ENCODE results near the gene NCF1. TPM values are rescaled to one million over a fixed set of nuclear protein-coding genes. Genes with fewer than 3 reads are reported as not detected.
"Not testable (repeated sequence)": the region's sequence is repeated elsewhere in the genome, so short reads cannot be mapped to it uniquely, and the experiment has no call there.

NCF1 gene
- total RNA-seq, 1 donor from 2014 or later = not detected

DNA sequence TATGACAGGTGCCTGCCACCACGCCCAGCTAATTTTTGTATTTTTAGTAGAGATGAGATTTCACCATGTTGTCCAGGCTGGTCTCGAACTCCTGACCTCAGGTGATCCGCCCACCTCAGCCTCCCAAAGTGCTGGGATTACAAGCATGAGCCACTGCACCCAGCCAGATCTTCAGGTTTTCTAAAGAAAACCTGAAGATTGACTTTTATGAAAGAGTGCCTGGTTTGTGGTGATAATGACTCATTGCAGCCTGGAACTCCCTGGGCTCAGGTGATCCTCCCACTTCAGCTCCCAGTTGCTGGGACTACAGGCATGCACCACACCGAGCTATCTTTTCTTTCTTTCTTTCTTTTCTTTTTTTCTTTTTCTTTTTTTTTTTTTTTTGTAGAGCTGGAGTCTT is 24.8 kb downstream of the NCF1 start:
- H3K27me3 Mint-ChIP-seq (ENCODE audit: low read depth); H3K9me3 Mint-ChIP-seq; H3K4me3 Mint-ChIP-seq; H3K36me3 Mint-ChIP-seq (ENCODE audit: low read depth); DNase-seq (ENCODE audit: low read depth, low spot score); H3K27ac Mint-ChIP-seq (ENCODE audit: unreplicated experiment); H3K4me1 Mint-ChIP-seq: not testable (repeated sequence)

DNA sequence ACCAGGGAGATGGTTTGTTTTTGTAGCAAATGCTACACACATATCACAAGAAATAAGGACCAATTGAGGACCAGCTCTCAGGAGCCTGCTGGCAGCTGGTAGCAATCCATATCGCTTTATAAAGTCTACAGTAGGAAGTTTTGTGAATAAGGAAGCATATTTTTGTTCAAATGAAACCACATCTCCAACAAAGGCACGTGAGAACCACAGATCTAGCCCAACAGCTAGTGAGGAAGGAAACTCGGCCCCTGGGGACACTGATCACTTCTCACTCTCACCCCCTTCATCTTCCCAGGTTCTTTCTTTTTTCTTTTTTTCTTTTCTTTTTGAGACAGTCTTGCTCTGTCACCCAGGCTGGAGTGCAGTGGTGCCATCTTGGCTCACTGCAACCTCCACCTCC is 42.1 kb downstream of the NCF1 start:
- H3K4me1 Mint-ChIP-seq; H3K27ac Mint-ChIP-seq (ENCODE audit: unreplicated experiment); H3K9me3 Mint-ChIP-seq; DNase-seq (ENCODE audit: low read depth, low spot score); H3K27me3 Mint-ChIP-seq (ENCODE audit: low read depth); H3K36me3 Mint-ChIP-seq (ENCODE audit: low read depth); H3K4me3 Mint-ChIP-seq: not testable (repeated sequence)

DNA sequence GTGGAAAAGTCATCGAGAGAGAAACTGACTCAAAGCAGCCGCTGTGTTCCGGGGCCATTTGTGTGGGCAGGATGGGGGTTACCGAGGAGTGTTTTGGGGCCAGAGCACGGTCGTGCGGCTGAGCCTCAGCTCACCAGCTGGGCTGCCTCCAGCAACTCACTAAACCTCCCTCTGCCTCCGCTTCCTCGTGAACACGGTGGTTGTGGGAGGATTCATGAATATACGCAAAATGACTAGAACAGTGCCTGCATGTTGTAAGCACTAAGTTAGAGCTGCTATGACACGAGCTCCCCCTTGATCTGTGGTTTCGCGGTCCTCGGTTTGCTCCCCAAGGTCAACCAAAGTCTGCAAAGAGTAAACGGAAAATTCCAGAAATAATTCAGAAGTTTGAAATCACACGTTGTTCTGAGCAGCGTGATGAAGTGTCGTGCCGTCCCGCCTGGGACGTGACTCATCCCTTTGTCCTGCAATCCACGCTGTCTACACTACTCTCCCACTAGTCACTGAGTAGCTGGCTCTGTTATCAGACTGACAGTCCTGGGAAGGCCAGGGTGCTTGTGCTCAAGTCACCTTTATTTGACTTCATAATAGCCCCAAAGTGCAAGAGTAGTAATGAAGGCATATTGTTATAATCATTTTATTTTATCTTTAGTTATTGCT is 46.5 kb downstream of the NCF1 start:
- not testable (repeated sequence) for H3K27ac Mint-ChIP-seq (ENCODE audit: unreplicated experiment); H3K9me3 Mint-ChIP-seq; H3K4me3 Mint-ChIP-seq; DNase-seq (ENCODE audit: low read depth, low spot score); H3K36me3 Mint-ChIP-seq (ENCODE audit: low read depth); H3K4me1 Mint-ChIP-seq; H3K27me3 Mint-ChIP-seq (ENCODE audit: low read depth)

DNA sequence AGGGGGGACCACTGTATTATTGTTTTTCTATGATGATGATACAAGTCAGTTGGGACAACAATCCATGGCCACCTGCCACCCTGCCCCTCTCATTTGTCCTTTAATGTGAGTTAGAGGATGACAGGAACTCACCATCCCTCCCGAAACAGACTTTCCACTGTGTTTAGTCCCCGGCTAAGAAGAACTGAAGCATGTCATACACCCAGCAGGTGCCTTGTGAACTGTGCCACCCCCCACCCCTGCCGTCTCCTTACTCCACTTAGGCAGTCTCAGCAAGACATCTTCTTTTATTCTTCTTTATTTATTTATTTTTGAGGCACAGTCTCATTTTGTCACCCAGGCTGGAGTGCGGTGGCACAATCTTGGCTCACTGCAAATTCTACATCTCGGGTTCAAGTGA is 47.4 kb downstream of the NCF1 start:
- not testable (repeated sequence) for H3K27ac Mint-ChIP-seq (ENCODE audit: unreplicated experiment)

DNA sequence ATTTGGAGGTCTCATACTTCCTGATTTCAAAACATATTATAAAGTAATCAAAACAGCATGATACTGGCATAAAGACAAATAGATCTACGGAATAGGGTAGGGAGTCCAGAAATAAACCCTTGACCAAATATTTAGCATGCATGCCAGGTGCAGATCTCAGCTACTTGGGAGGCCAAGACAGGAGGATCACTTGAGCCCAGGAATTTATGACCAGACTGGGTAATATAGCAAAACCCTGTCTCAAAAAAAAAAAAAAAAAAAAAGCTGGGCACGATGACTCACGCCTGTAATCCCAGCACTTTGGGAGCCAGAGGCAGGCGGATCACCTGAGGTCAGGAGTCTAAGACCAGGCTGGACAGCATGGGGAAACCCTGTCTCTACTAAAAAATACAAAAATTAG is 56.1 kb downstream of the NCF1 start:
- H3K9me3 Mint-ChIP-seq; H3K27me3 Mint-ChIP-seq (ENCODE audit: low read depth); DNase-seq (ENCODE audit: low read depth, low spot score); H3K36me3 Mint-ChIP-seq (ENCODE audit: low read depth); H3K4me3 Mint-ChIP-seq; H3K27ac Mint-ChIP-seq (ENCODE audit: unreplicated experiment); H3K4me1 Mint-ChIP-seq: not testable (repeated sequence)

More for the DNA sequence above, 47.4 kb downstream of the NCF1 start:
- not testable (repeated sequence) for H3K27me3 Mint-ChIP-seq (ENCODE audit: low read depth); DNase-seq (ENCODE audit: low read depth, low spot score); H3K4me3 Mint-ChIP-seq; H3K36me3 Mint-ChIP-seq (ENCODE audit: low read depth); H3K9me3 Mint-ChIP-seq; H3K4me1 Mint-ChIP-seq

DNA sequence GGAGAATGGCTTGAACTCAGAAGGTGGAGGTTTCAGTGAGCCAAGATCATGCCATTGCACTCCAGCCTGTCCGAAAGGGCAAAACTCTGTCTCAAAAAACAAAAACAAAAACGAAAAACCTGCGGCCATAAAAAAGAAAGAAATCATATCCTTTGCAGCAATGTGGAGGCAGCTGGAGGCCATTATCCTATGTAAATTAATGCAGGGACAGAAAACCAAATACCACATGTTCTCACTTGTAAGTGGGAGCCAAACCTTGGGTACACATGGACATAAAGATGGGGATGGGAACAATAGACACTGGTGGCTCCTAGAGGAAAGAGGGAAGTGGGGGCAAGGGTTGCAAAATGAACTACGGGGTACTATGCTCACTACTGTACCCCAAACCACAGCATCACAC is 56.6 kb downstream of the NCF1 start:
- not testable (repeated sequence) for H3K9me3 Mint-ChIP-seq, H3K4me3 Mint-ChIP-seq

More for the DNA sequence above, 56.6 kb downstream of the NCF1 start:
- H3K4me1 Mint-ChIP-seq; H3K27ac Mint-ChIP-seq (ENCODE audit: unreplicated experiment); H3K36me3 Mint-ChIP-seq (ENCODE audit: low read depth); H3K27me3 Mint-ChIP-seq (ENCODE audit: low read depth); DNase-seq (ENCODE audit: low read depth, low spot score): not testable (repeated sequence)

Other genes starting within 250 kb of the NCF1 start
- 381 and 396 TPM in 2 replicates for gene GTF2I, start 116.3 kb upstream of the NCF1 start, total RNA-seq
- gene GTF2IRD2, start 77.6 kb downstream of the NCF1 start, total RNA-seq = 19.4 and 19.9 TPM in 2 replicates
- 39.3 and 40.2 TPM in 2 replicates for gene CASTOR2, start 190.7 kb downstream of the NCF1 start, total RNA-seq

Data from neural crest cell (in vitro differentiated cells).